Left kidney (tissue), 8 donors: ENCODE results near the gene TELO2. TPM values are rescaled to one million over a fixed set of nuclear protein-coding genes. Genes with fewer than 3 reads are reported as not detected.

Experiments used
- DNase-seq: peaks from one replicate; pipeline ENCODE4 v3.0.0-alpha.2; 2013
- long read RNA-seq, 8 donors: transcript quantifications; one replicate each; lab custom pipeline, GENCODE V29; 2026
- polyA plus RNA-seq: library from polyadenylated mRNA; unstranded; fragments of 120-200 nt; gene quantifications from one replicate; pipeline ENCODE4 v1.2.1, GENCODE V29; 2013; ENCODE audit not compliant: insufficient read length

The TELO2 gene
- 28.8 TPM for polyA plus RNA-seq
- long read RNA-seq, donor 1, partial matches to known transcripts, result 0 of 3 reads
- long read RNA-seq, donor 1, other reads (novel, unspliced or antisense), result 0 of 3 reads
- long read RNA-seq, donor 2, partial matches to known transcripts, result 41 of 49 reads
- long read RNA-seq, donor 2, other reads (novel, unspliced or antisense), result 5 of 49 reads
- long read RNA-seq, donor 3, partial matches to known transcripts, result 59 of 61 reads
- long read RNA-seq, donor 3, other reads (novel, unspliced or antisense), result 0 of 61 reads
- long read RNA-seq, donor 4, partial matches to known transcripts, result 0 of 1 reads
- long read RNA-seq, donor 4, other reads (novel, unspliced or antisense), result 0 of 1 reads
- long read RNA-seq, donor 5, partial matches to known transcripts, result 0 of 2 reads
- long read RNA-seq, donor 5, other reads (novel, unspliced or antisense), result 0 of 2 reads
- long read RNA-seq, donor 6, partial matches to known transcripts, result 54 of 57 reads
- long read RNA-seq, donor 6, other reads (novel, unspliced or antisense), result 0 of 57 reads
- long read RNA-seq, donor 7, partial matches to known transcripts, result 47 of 48 reads
- long read RNA-seq, donor 7, other reads (novel, unspliced or antisense), result 0 of 48 reads
- long read RNA-seq, donor 8, partial matches to known transcripts, result 26 of 26 reads
- long read RNA-seq, donor 8, other reads (novel, unspliced or antisense), result 0 of 26 reads

- DNase-seq, result peak; percentile 62
Observed at GRCh38 chr16:1492923-1493745, at the start of gene TELO2. Gene TELO2 (plus strand): TSS chr16:1493360. CDS start chr16:1494282, 922 bp downstream.

- no peak for DNase-seq
Observed at GRCh38 chr16:1443403-1443973, 49.7 kb upstream of the TELO2 start.

GRCh38 chr16:1443980-1444729 lies 49.0 kb upstream of the TELO2 start, which contains the start of gene CCDC154:
Gene CCDC154 (minus strand): TSS chr16:1444556. CDS start chr16:1444322, 234 bp downstream.
- DNase-seq, result no peak

GRCh38 chr16:1444730-1445517 lies 48.2 kb upstream of the TELO2 start:
- no peak for DNase-seq

- no peak for DNase-seq
Observed at GRCh38 chr16:1445518-1446203, 47.5 kb upstream of the TELO2 start.

GRCh38 chr16:1446296-1447080 lies 46.7 kb upstream of the TELO2 start:
- DNase-seq, result no peak

- DNase-seq, result no peak
Observed at GRCh38 chr16:1447965-1448364, 45.2 kb upstream of the TELO2 start.

- DNase-seq, result no peak
Observed at GRCh38 chr16:1448536-1449116, 44.5 kb upstream of the TELO2 start.

GRCh38 chr16:1449201-1449788 lies 43.9 kb upstream of the TELO2 start:
- no peak for DNase-seq

GRCh38 chr16:1450218-1450617 lies 42.9 kb upstream of the TELO2 start:
- no peak for DNase-seq

- no peak for DNase-seq
Observed at GRCh38 chr16:1450841-1451240, 42.3 kb upstream of the TELO2 start.

- DNase-seq, result no peak
Observed at GRCh38 chr16:1451702-1452392, 41.3 kb upstream of the TELO2 start.

GRCh38 chr16:1452530-1452929 lies 40.6 kb upstream of the TELO2 start:
- DNase-seq, result no peak

GRCh38 chr16:1453316-1453715 lies 39.8 kb upstream of the TELO2 start:
- no peak for DNase-seq

GRCh38 chr16:1454561-1454960 lies 38.6 kb upstream of the TELO2 start:
- DNase-seq, result no peak

GRCh38 chr16:1455190-1456171 lies 37.7 kb upstream of the TELO2 start:
- DNase-seq, result no peak
